DND-41 (cell line): ENCODE measurements around the gene EMD.
A peak's percentile ranks its signal among the peaks of the same experiment; 100 is the strongest.

Source experiments
- ATAC-seq: fragments of 200-7000 bp; cut with Tn5 transposase; 3 replicates; pipeline ENCODE4 v1.9.1; 2021; ENCODE audit warnings: low read depth; ENCODE audit not compliant: insufficient read depth
- DNase-seq: peaks from one replicate; pipeline ENCODE4 v3.0.0-alpha.2; 2020
- H2AFZ ChIP-seq: 2 replicates; pipeline ENCODE4 v1.6.0; 2012; ENCODE audit warnings: low read depth, low read length
- H3K27ac ChIP-seq: 2 replicates; pipeline ENCODE4 v1.5.1; 2012; ENCODE audit warnings: low read length, inconsistent platforms
- H3K27me3 ChIP-seq: fragments of 200-600 bp; sonication (generic); 2 replicates; pipeline ENCODE4 v1.6.0; 2012; ENCODE audit warnings: low read length, mild to moderate bottlenecking, inconsistent platforms; ENCODE audit not compliant: insufficient read depth, poor library complexity
- H3K36me3 ChIP-seq: 2 replicates; pipeline ENCODE4 v1.5.1; 2012; ENCODE audit warnings: low read length, inconsistent platforms; ENCODE audit not compliant: insufficient read depth
- H3K4me1 ChIP-seq: 2 replicates; pipeline ENCODE4 v1.5.1; 2012; ENCODE audit warnings: mild to moderate bottlenecking, low read length; ENCODE audit not compliant: insufficient read depth
- H3K4me2 ChIP-seq: 2 replicates; pipeline ENCODE4 v1.6.0; 2012; ENCODE audit warnings: mild to moderate bottlenecking, moderate library complexity, low read length, inconsistent platforms; ENCODE audit not compliant: insufficient read depth
- H3K4me3 ChIP-seq, 2 experiments: fragments of 200-600 bp in 1 of 2; shearing (Covaris generic) in 1 of 2; 2 replicates each; pipeline ENCODE4 v1.5.1; 2012 to 2016; ENCODE audit warnings: inconsistent platforms in 2 of 2, low read length in 2 of 2, mild to moderate bottlenecking in 2 of 2, low read depth in 1 of 2, moderate library complexity in 1 of 2
- H3K79me2 ChIP-seq: 2 replicates; pipeline ENCODE4 v1.6.0; 2012; ENCODE audit warnings: low read length, inconsistent platforms; ENCODE audit not compliant: insufficient read depth
- H3K9ac ChIP-seq: 2 replicates; pipeline ENCODE4 v1.6.0; 2012; ENCODE audit warnings: low read depth, mild to moderate bottlenecking, inconsistent platforms, low read length, moderate library complexity
- H3K9me3 ChIP-seq: 2 replicates; pipeline ENCODE4 v1.5.1; 2012; ENCODE audit warnings: low read length, moderate library complexity, mild to moderate bottlenecking, inconsistent platforms; ENCODE audit not compliant: insufficient read depth, severe bottlenecking
- H4K20me1 ChIP-seq: 2 replicates; pipeline ENCODE4 v1.6.0; 2012; ENCODE audit warnings: low read length; ENCODE audit not compliant: insufficient read depth
- EZH2 ChIP-seq: IDR thresholded peaks from 3 replicates; pipeline ENCODE4 v1.6.1; 2012; ENCODE audit warnings: borderline replicate concordance, low read depth, mild to moderate bottlenecking, moderate library complexity, low read length, inconsistent platforms; ENCODE audit not compliant: severe bottlenecking
- TF ChIP-seq, protein P1 (sequence below): IDR thresholded peaks from 2 replicates; pipeline ENCODE4 v1.5.1; 2012; ENCODE audit warnings: borderline replicate concordance, low read length, moderate library complexity, mild to moderate bottlenecking; ENCODE audit not compliant: poor library complexity, severe bottlenecking; ENCODE audit errors: extremely low read depth

Gene EMD

GRCh38 chrX:154373340-154374306 lies 5.5 kb upstream of the EMD start:
- Histone ChIP-seq H3K4me3 (no peak overlapping the region), H3K27ac (no peak overlapping the region), H2AFZ (no peak overlapping the region), H3K4me1 (peaks cover 47% of the 10 kb centered on the region), H4K20me1 (peaks cover 24% of the 10 kb centered on the region), H3K79me2 (peaks cover 28% of the 10 kb centered on the region), H3K4me2 (no peak overlapping the region), H3K9me3 (no peaks in the 10 kb centered on the region), H3K36me3 (peaks cover 13% of the 10 kb centered on the region), H3K27me3 (peaks cover 4% of the 10 kb centered on the region), H3K9ac (no peak overlapping the region)
- DNase-seq (peak; percentile 40), ATAC-seq (no peak)
- TF ChIP-seq, protein P1, sequence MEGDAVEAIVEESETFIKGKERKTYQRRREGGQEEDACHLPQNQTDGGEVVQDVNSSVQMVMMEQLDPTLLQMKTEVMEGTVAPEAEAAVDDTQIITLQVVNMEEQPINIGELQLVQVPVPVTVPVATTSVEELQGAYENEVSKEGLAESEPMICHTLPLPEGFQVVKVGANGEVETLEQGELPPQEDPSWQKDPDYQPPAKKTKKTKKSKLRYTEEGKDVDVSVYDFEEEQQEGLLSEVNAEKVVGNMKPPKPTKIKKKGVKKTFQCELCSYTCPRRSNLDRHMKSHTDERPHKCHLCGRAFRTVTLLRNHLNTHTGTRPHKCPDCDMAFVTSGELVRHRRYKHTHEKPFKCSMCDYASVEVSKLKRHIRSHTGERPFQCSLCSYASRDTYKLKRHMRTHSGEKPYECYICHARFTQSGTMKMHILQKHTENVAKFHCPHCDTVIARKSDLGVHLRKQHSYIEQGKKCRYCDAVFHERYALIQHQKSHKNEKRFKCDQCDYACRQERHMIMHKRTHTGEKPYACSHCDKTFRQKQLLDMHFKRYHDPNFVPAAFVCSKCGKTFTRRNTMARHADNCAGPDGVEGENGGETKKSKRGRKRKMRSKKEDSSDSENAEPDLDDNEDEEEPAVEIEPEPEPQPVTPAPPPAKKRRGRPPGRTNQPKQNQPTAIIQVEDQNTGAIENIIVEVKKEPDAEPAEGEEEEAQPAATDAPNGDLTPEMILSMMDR, result peak; percentile 65
- no peak for TF ChIP-seq EZH2

GRCh38 chrX:154374313-154375155 lies 4.6 kb upstream of the EMD start, which contains the start of gene FLNA:
TSS of gene FLNA (minus strand) at chrX:154374634. CDS start at chrX:154371245, 3,389 bp downstream.
- no peak for DNase-seq
- peaks cover 7% of the 10 kb centered on the region; the same call in 1 of the 2 replicates for H3K36me3 ChIP-seq
- H3K4me1 ChIP-seq, result peaks cover 41% of the 10 kb centered on the region
- H3K9me3 ChIP-seq, result no peaks in the 10 kb centered on the region
- H3K79me2 ChIP-seq, result peaks cover 23% of the 10 kb centered on the region
- H4K20me1 ChIP-seq, result peaks cover 17% of the 10 kb centered on the region; the same call in 1 of the 2 replicates
- peaks cover 4% of the 10 kb centered on the region for H3K27me3 ChIP-seq
- H3K4me2 ChIP-seq, result no peak within 1 kb of the TSS
- no peak within 1 kb of the TSS for H3K27ac ChIP-seq
- no peak within 1 kb of the TSS for H2AFZ ChIP-seq
- TF ChIP-seq EZH2, result no peak
- TF ChIP-seq, protein P1, result no peak
- no peak within 1 kb of the TSS for H3K9ac ChIP-seq
- no peak for ATAC-seq
- H3K4me3 ChIP-seq, result no peak within 1 kb of the TSS

- Histone ChIP-seq H3K4me2 (no peak overlapping the region), H3K9me3 (no peaks in the 10 kb centered on the region), H3K79me2 (peaks cover 23% of the 10 kb centered on the region), H3K9ac (no peak overlapping the region), H3K27me3 (peaks cover 4% of the 10 kb centered on the region), H4K20me1 (peaks cover 16% of the 10 kb centered on the region), H3K27ac (no peak overlapping the region), H3K4me3 (no peak overlapping the region), H3K36me3 (peaks cover 4% of the 10 kb centered on the region; the same call in 1 of the 2 replicates), H2AFZ (no peak overlapping the region), H3K4me1 (peaks cover 41% of the 10 kb centered on the region)
- DNase-seq (no peak), ATAC-seq (no peak)
- TF ChIP-seq, protein P1, result no peak
- no peak for TF ChIP-seq EZH2
These were observed 4.0 kb upstream of the EMD start for GRCh38 chrX:154375156-154375504.
